Measurements from ENCODE around the gene TOP3A. TPM values are rescaled to one million over a fixed set of nuclear protein-coding genes. Genes with fewer than 3 reads are reported as not detected.

TOP3A gene
- total RNA-seq, 1 experiment from 2014 or later, result 68.7 TPM

DNA sequence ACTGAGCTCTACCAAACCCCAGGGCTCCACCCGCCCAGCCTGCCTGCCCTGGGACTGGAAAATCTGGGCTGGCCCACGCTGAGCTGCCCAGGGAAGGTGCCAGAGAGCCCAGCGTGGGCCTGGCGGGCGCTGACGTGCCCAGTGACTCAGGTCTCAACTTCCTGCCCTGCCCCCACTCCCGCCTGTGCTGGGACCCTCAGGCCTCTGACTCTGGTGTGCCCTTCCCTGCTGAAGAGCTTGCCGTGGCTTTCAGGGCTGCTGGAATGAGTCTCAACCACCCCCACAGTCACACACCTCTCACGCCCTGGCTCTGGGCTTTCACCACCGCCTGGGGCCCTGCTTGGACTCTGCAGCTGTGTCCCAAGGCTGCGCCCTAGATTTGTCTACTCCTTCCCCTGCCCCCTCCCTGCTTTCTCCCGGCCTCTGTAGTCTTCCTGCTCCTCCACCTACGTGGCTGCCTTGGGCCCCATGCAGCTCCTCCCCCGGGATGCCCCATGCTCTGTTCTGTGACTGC, 79.0 kb downstream of the TOP3A start:
- Histone ChIP-seq H3K14ac (ENCODE audit: insufficient read depth, low read length) (no peak overlapping the region), H3K56ac (ENCODE audit: insufficient read length, low read depth, low read length) (no peak overlapping the region), H2BK12ac (ENCODE audit: insufficient read length, low read depth, low read length) (no peak overlapping the region), H3K4ac (ENCODE audit: low read depth, low read length) (no peak overlapping the region), H3K9me3 (ENCODE audit: control insufficient read depth, low read depth, low read length) (no peaks in the 10 kb centered on the region), H2AK5ac (ENCODE audit: insufficient read length, low read length) (no peak overlapping the region), H4K5ac (ENCODE audit: insufficient read length, low read depth, low read length) (no peak overlapping the region), H3K23me2 (ENCODE audit: insufficient read length, low read depth, low read length, poor library complexity, severe bottlenecking) (no peaks in the 10 kb centered on the region), H2AFZ (ENCODE audit: low read length) (no peak overlapping the region), H2BK5ac (ENCODE audit: insufficient read length, low read length) (no peak overlapping the region), H4K91ac (ENCODE audit: insufficient read length, low read depth, low read length) (no peak overlapping the region), H3K79me2 (ENCODE audit: insufficient read depth, low read length) (no peaks in the 10 kb centered on the region), H4K8ac (replicated peaks; ENCODE audit: insufficient read length, low read depth, low read length) (no peak overlapping the region), H3K79me1 (ENCODE audit: insufficient read depth, low read depth, low read length, poor library complexity, severe bottlenecking) (no peaks in the 10 kb centered on the region), H3K4me1 (ENCODE audit: insufficient read depth, low read length) (no peaks in the 10 kb centered on the region), H3K23ac (ENCODE audit: insufficient read length, low read depth, low read length) (no peak overlapping the region), H3K27me3 (ENCODE audit: insufficient read depth, low read length) (no peaks in the 10 kb centered on the region), H2BK20ac (ENCODE audit: low read depth, low read length, poor library complexity, severe bottlenecking) (no peak overlapping the region), H3K27ac (ENCODE audit: insufficient read length, low read depth, low read length) (no peak overlapping the region), H2BK120ac (ENCODE audit: low read depth, low read length, poor library complexity, severe bottlenecking) (no peak overlapping the region), H3K4me2 (ENCODE audit: insufficient read depth, insufficient read length, low read length) (no peak overlapping the region), H3T11ph (ENCODE audit: low read length) (no peak overlapping the region), H3K9ac (ENCODE audit: extremely low read depth, insufficient read length, low read length) (no peak overlapping the region), H3K18ac (ENCODE audit: insufficient read length, low read depth, low read length) (no peak overlapping the region), H4K20me1 (ENCODE audit: control insufficient read depth, insufficient read depth, insufficient read length) (no peaks in the 10 kb centered on the region), H2BK15ac (ENCODE audit: low read depth, low read length) (no peak overlapping the region)
- no peak for DNase-seq
- no CpG with 5 or more reads among the region's 14 CpGs for WGBS (ENCODE audit: extremely low coverage, insufficient read length, low lambda C conversion rate)
- H3K4me1 Mint-ChIP-seq, result peaks cover 3 to 5% of the 10 kb centered on the region in 2 experiments; a peak in 3 of 4 replicates
- H3K9me3 Mint-ChIP-seq, result no peaks in the 10 kb centered on the region
- no peaks in the 10 kb centered on the region for H3K27me3 Mint-ChIP-seq (ENCODE audit: low read depth)
- TF ChIP-seq, protein P1, sequence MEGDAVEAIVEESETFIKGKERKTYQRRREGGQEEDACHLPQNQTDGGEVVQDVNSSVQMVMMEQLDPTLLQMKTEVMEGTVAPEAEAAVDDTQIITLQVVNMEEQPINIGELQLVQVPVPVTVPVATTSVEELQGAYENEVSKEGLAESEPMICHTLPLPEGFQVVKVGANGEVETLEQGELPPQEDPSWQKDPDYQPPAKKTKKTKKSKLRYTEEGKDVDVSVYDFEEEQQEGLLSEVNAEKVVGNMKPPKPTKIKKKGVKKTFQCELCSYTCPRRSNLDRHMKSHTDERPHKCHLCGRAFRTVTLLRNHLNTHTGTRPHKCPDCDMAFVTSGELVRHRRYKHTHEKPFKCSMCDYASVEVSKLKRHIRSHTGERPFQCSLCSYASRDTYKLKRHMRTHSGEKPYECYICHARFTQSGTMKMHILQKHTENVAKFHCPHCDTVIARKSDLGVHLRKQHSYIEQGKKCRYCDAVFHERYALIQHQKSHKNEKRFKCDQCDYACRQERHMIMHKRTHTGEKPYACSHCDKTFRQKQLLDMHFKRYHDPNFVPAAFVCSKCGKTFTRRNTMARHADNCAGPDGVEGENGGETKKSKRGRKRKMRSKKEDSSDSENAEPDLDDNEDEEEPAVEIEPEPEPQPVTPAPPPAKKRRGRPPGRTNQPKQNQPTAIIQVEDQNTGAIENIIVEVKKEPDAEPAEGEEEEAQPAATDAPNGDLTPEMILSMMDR (conservative IDR thresholded peaks at IDR 0.05), result no peak
- peaks cover 20 to 67% (median 65%) of the 10 kb centered on the region in 3 experiments for H3K36me3 Mint-ChIP-seq (ENCODE audit: insufficient read depth in 1 of 3, low read depth in 3 of 3)
- H3K27ac Mint-ChIP-seq, result peak overlapping the region in 2 of 3 experiments; percentile 22 to 65; a peak in 2 of 7 replicates
- H3K4me3 Mint-ChIP-seq, result no peak overlapping the region
